SH-SY5Y (cell line): ENCODE results near the gene STON2.

ENCODE experiments used
- GATA2 ChIP-seq: IDR thresholded peaks from 2 replicates; pipeline ENCODE4 v1.6.1; 2011; ENCODE audit warnings: mild to moderate bottlenecking, low read depth, low read length
- GATA3 ChIP-seq: IDR thresholded peaks from 2 replicates; pipeline ENCODE4 v1.6.1; 2011; ENCODE audit warnings: low read depth, mild to moderate bottlenecking, low read length, moderate library complexity

GRCh38 chr14:81222126-81222525 lies 178.0 kb downstream of the STON2 start:
- no peak for TF ChIP-seq GATA3
- TF ChIP-seq GATA2, result no peak
